Muscle layer of duodenum (tissue), 2 donors: ENCODE results near the gene CCL26.
"Not testable (repeated sequence)": the region's sequence is repeated elsewhere in the genome, so short reads cannot be mapped to it uniquely, and the experiment has no call there.

ENCODE experiments used
- H3K27ac ChIP-seq: one replicate; pipeline ENCODE4 v1.7.0; 2013; ENCODE audit warnings: mild to moderate bottlenecking, low read length
- H3K27me3 ChIP-seq: one replicate; pipeline ENCODE4 v1.7.0; 2013; ENCODE audit warnings: low read depth, mild to moderate bottlenecking, control low read depth, low read length
- H3K36me3 ChIP-seq, 2 donors: one replicate each; pipeline ENCODE4 v1.7.0; 2013; ENCODE audit warnings: low read length in 2 of 2, control low read depth in 1 of 2, mild to moderate bottlenecking in 1 of 2; ENCODE audit not compliant: insufficient read depth in 2 of 2, control insufficient read depth in 1 of 2
- H3K4me1 ChIP-seq, 2 donors: one replicate each; pipeline ENCODE4 v1.7.0; 2013; ENCODE audit warnings: low read length in 2 of 2, mild to moderate bottlenecking in 2 of 2, control low read depth in 1 of 2, moderate library complexity in 1 of 2; ENCODE audit not compliant: insufficient read depth in 2 of 2, control insufficient read depth in 1 of 2
- H3K4me3 ChIP-seq, 2 donors: one replicate each; pipeline ENCODE4 v1.7.0; 2013; ENCODE audit warnings: low read length in 2 of 2, low read depth in 1 of 2, mild to moderate bottlenecking in 1 of 2
- H3K9me3 ChIP-seq, 2 donors: one replicate each; pipeline ENCODE4 v1.7.0; 2013; ENCODE audit warnings: low read length in 2 of 2, control low read depth in 1 of 2, mild to moderate bottlenecking in 1 of 2; ENCODE audit not compliant: control insufficient read depth in 1 of 2
- donor health status: healthy.

CCL26 gene

GRCh38 chr7:75722373-75722772 is 49.6 kb downstream of the CCL26 start:
- no peak overlapping the region for H3K4me3 ChIP-seq
- H3K4me1 ChIP-seq, result no peaks in the 10 kb centered on the region
- H3K27me3 ChIP-seq, result no peaks in the 10 kb centered on the region
- no peak overlapping the region for H3K27ac ChIP-seq
- no peaks in the 10 kb centered on the region for H3K36me3 ChIP-seq
- no peaks in the 10 kb centered on the region for H3K9me3 ChIP-seq

GRCh38 chr7:75721922-75722321 is 50.1 kb downstream of the CCL26 start:
- H3K4me3 ChIP-seq, H3K9me3 ChIP-seq, H3K4me1 ChIP-seq, H3K27ac ChIP-seq, H3K27me3 ChIP-seq, H3K36me3 ChIP-seq: not testable (repeated sequence)

- Histone ChIP-seq H3K27me3 (no peaks in the 10 kb centered on the region), H3K4me1 (no peaks in the 10 kb centered on the region), H3K27ac (no peak overlapping the region), H3K9me3 (no peaks in the 10 kb centered on the region), H3K36me3 (no peaks in the 10 kb centered on the region), H3K4me3 (no peak overlapping the region)
Measured at GRCh38 chr7:75721426-75721825, 50.6 kb downstream of the CCL26 start.

- no peaks in the 10 kb centered on the region for H3K27me3 ChIP-seq
- H3K4me3 ChIP-seq, result no peak overlapping the region
- H3K9me3 ChIP-seq, result no peaks in the 10 kb centered on the region
- no peaks in the 10 kb centered on the region for H3K36me3 ChIP-seq
- no peaks in the 10 kb centered on the region for H3K4me1 ChIP-seq
- no peak overlapping the region for H3K27ac ChIP-seq
Measured at GRCh38 chr7:75719626-75720025, 52.4 kb downstream of the CCL26 start.
